ENCODE data around the gene ZNF445.

DNA sequence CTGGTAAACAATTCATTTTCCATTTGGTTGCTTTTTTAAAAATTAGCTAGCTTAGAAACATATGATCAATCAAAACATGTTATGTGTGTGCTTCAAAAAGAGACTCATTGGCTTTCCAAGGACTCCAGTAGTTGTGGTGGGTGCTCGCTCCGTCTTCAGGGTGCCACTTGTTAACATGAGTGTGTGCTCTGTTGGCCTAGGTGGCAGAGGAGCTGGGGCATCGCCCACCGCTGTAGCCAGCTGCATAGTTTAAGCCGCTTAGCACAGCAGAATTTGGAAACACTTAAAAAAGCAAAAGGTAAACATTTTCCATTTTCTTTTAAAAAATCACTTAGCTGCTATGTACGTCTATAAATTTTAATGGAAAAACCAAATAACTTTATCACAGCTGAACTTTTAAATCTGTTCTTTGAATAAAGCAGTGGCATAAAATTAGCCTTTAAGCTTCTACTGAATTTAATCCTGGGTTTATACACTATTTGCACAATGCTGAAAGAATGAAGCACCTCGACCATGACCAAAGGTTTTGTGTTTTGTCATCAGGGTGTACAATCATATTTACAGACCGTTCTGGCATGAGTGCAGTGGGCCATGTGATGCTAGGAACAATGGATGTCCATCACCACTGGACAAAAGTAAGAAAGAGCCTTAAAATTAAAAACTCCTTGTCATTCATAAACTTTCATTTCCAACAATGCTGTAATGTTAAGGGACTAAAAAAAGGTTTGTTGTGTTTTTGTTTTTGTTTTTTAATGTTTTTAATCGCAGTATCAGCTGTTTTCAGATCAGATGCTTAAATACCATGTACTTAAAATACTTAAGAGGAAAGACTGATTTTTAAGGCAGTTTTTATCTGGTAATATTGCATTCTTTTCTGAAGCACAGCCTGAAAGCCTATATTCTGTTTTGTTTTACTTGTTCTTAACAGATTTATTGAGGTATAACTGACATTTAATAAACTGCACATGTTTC, 81.0 kb downstream of the ZNF445 start:
- TF ChIP-seq POLR2A (IDR thresholded peaks at IDR 0.05) = no peak
- TF ChIP-seq, protein P1, sequence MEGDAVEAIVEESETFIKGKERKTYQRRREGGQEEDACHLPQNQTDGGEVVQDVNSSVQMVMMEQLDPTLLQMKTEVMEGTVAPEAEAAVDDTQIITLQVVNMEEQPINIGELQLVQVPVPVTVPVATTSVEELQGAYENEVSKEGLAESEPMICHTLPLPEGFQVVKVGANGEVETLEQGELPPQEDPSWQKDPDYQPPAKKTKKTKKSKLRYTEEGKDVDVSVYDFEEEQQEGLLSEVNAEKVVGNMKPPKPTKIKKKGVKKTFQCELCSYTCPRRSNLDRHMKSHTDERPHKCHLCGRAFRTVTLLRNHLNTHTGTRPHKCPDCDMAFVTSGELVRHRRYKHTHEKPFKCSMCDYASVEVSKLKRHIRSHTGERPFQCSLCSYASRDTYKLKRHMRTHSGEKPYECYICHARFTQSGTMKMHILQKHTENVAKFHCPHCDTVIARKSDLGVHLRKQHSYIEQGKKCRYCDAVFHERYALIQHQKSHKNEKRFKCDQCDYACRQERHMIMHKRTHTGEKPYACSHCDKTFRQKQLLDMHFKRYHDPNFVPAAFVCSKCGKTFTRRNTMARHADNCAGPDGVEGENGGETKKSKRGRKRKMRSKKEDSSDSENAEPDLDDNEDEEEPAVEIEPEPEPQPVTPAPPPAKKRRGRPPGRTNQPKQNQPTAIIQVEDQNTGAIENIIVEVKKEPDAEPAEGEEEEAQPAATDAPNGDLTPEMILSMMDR (IDR thresholded peaks at IDR 0.05) = no peak

Data from thyroid gland (tissue), 4 donors.